ENCODE measurements around the gene SULT6B1. TPM values are rescaled to one million over a fixed set of nuclear protein-coding genes. Genes with fewer than 3 reads are reported as not detected.

SULT6B1 gene
- total and polyA plus RNA-seq, 2 experiments from 2014 or later: not detected

- Histone ChIP-seq H3K4me1 (ENCODE audit: low read depth) (no peaks in the 10 kb centered on the region), H3K36me3 (peaks cover 31% of the 10 kb centered on the region), H3K27ac (no peak overlapping the region), H3K27me3 (no peaks in the 10 kb centered on the region), H3K4me3 (no peak overlapping the region), H3K9me3 (ENCODE audit: low read depth) (no peaks in the 10 kb centered on the region)
- DNase-seq (ENCODE audit: low read depth in 1 of 2, low spot score in 1 of 2): no peak
- TF ChIP-seq CTCF (IDR thresholded peaks at IDR 0.05; ENCODE audit: low read depth, low read length): no peak
Measured at GRCh38 chr2:37142546-37142945, 45.9 kb downstream of the SULT6B1 start.

GRCh38 chr2:37132914-37133313 is 55.6 kb downstream of the SULT6B1 start:
- Histone ChIP-seq H3K9me3 (ENCODE audit: low read depth) (no peaks in the 10 kb centered on the region), H3K27me3 (no peaks in the 10 kb centered on the region), H3K27ac (no peak overlapping the region), H3K36me3 (peaks cover 15% of the 10 kb centered on the region), H3K4me3 (no peak overlapping the region), H3K4me1 (ENCODE audit: low read depth) (no peaks in the 10 kb centered on the region)
- DNase-seq (ENCODE audit: low read depth in 1 of 2, low spot score in 1 of 2): no peak
- no peak for TF ChIP-seq CTCF (IDR thresholded peaks at IDR 0.05; ENCODE audit: low read depth, low read length)

DNA sequence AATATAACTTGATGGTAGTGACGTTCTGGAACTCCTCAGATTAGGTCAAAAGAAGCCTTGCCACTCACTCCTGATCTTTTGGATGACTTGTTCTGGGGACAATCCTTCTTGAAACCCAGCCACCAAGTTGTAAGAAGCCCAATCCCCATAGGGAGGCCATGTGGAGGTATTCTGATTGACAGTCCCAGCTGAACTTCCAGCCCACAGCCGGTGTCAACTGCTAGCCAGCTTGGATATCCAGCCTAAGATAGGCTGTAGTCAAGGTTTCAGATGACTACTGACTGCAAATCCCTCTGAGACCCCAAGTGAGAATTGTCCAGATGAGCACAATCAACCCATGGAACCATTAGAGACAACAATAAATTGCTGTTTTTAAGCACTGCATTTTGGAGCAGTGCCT is 63.1 kb downstream of the SULT6B1 start:
- Histone ChIP-seq H3K27ac (no peak overlapping the region), H3K27me3 (no peaks in the 10 kb centered on the region), H3K4me1 (ENCODE audit: low read depth) (no peaks in the 10 kb centered on the region), H3K36me3 (peaks cover 3% of the 10 kb centered on the region), H3K4me3 (no peak overlapping the region), H3K9me3 (ENCODE audit: low read depth) (no peaks in the 10 kb centered on the region)
- no peak for DNase-seq (ENCODE audit: low read depth in 1 of 2, low spot score in 1 of 2)
- TF ChIP-seq CTCF (IDR thresholded peaks at IDR 0.05; ENCODE audit: low read depth, low read length): no peak

DNA sequence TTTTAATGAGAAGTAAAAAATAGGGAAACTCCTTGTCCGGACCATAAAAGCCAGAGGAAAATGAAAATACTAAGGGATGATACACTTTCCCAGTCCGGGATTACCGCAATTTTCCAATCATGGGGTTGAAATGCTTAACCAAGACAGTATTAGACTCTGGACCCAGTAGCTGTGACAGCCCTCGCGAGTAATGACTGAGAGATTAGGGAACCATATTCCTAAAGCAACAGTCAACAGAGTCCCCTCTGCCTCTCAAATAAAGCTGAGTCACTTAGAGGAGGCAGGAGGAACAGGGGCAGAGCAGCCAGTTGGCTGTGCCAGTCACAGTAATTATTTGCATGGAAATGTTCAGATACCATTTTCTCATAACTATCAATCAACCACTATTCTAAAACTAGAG is 69.3 kb downstream of the SULT6B1 start:
- no peak overlapping the region for H3K27ac ChIP-seq
- no peak for TF ChIP-seq CTCF (IDR thresholded peaks at IDR 0.05; ENCODE audit: low read depth, low read length)
- no peaks in the 10 kb centered on the region for H3K9me3 ChIP-seq (ENCODE audit: low read depth)
- no peaks in the 10 kb centered on the region for H3K4me1 ChIP-seq (ENCODE audit: low read depth)
- DNase-seq (ENCODE audit: low read depth in 1 of 2, low spot score in 1 of 2): no peak
- no peaks in the 10 kb centered on the region for H3K27me3 ChIP-seq
- no peak overlapping the region for H3K4me3 ChIP-seq
- peaks cover 3% of the 10 kb centered on the region for H3K36me3 ChIP-seq

Other genes starting within 250 kb of the SULT6B1 start
- 16.3 and 19.5 TPM in 2 replicates for gene STRN, start 222.1 kb downstream of the SULT6B1 start, total RNA-seq
- 8.7 and 11.4 TPM in 2 replicates for gene STRN, start 222.1 kb downstream of the SULT6B1 start, polyA plus RNA-seq
- 10.7 and 12.1 TPM in 2 replicates for gene HEATR5B, start 104.3 kb downstream of the SULT6B1 start, total RNA-seq
- gene HEATR5B, start 104.3 kb downstream of the SULT6B1 start, polyA plus RNA-seq: 5.5 and 11.9 TPM in 2 replicates
- 2.8 and 4.4 TPM in 2 replicates for gene GPATCH11, start 104.2 kb downstream of the SULT6B1 start, total RNA-seq
- gene GPATCH11, start 104.2 kb downstream of the SULT6B1 start, polyA plus RNA-seq: 4.8 and 6.6 TPM in 2 replicates
- gene EIF2AK2, start 31.7 kb downstream of the SULT6B1 start, total RNA-seq: 10.4 and 12.3 TPM in 2 replicates
- gene EIF2AK2, start 31.7 kb downstream of the SULT6B1 start, polyA plus RNA-seq: 12.5 and 18.3 TPM in 2 replicates
- 10.6 and 17.7 TPM in 2 replicates for gene CEBPZOS, start 7.8 kb upstream of the SULT6B1 start, total RNA-seq
- gene CEBPZOS, start 7.8 kb upstream of the SULT6B1 start, polyA plus RNA-seq: 25.4 and 34.3 TPM in 2 replicates
- 14.3 and 27.9 TPM in 2 replicates for gene CEBPZ, start 42.9 kb upstream of the SULT6B1 start, total RNA-seq
- gene CEBPZ, start 42.9 kb upstream of the SULT6B1 start, polyA plus RNA-seq: 18.9 and 27.7 TPM in 2 replicates
- gene NDUFAF7, start 43.0 kb upstream of the SULT6B1 start, total RNA-seq: 22.0 and 28.0 TPM in 2 replicates
- gene NDUFAF7, start 43.0 kb upstream of the SULT6B1 start, polyA plus RNA-seq: 25.0 and 27.9 TPM in 2 replicates
- gene PRKD3, start 136.2 kb upstream of the SULT6B1 start, total RNA-seq: 11.1 and 20.2 TPM in 2 replicates
- 13.2 and 16.0 TPM in 2 replicates for gene PRKD3, start 136.2 kb upstream of the SULT6B1 start, polyA plus RNA-seq
- 0.33 TPM in 1 of 2 replicates, not detected in the other for gene QPCT, start 156.0 kb upstream of the SULT6B1 start, total RNA-seq
- gene QPCT, start 156.0 kb upstream of the SULT6B1 start, polyA plus RNA-seq: not detected in 2 replicates

Data from cardiac muscle cell (in vitro differentiated cells and primary cell).